Lung (tissue), 12 donors: Measurements from ENCODE around the gene DHRS1. TPM values are rescaled to one million over a fixed set of nuclear protein-coding genes. Genes with fewer than 3 reads are reported as not detected.

Source experiments
- ATAC-seq: fragments of 200-7000 bp; cut with Tn5 transposase; one replicate; pipeline ENCODE4 v1.9.1; 2020; ENCODE audit warnings: moderate number of reproducible peaks; ENCODE audit not compliant: insufficient read depth, low FRiP score
- DNase-seq, 3 donors: peaks; one replicate each; pipeline ENCODE4 v3.0.0-alpha.2; 2013 to 2017
- H3K27ac ChIP-seq, 2 donors: one replicate each; pipeline ENCODE4 v1.5.1; 2013; ENCODE audit warnings: mild to moderate bottlenecking in 2 of 2, moderate library complexity in 2 of 2, control low read depth in 1 of 2, inconsistent platforms in 1 of 2, low read depth in 1 of 2, low read length in 1 of 2
- H3K27me3 ChIP-seq, 3 donors: one replicate each; pipeline ENCODE4 v1.5.1; 2013; ENCODE audit warnings: low read length in 2 of 3; ENCODE audit not compliant: control insufficient read depth in 3 of 3, insufficient read depth in 3 of 3
- H3K36me3 ChIP-seq, 4 donors: one replicate each; pipeline ENCODE4 v1.5.1; 2013; ENCODE audit warnings: low read length in 4 of 4, mild to moderate bottlenecking in 1 of 4, moderate library complexity in 1 of 4; ENCODE audit not compliant: control insufficient read depth in 4 of 4, insufficient read depth in 4 of 4
- H3K4me1 ChIP-seq, 5 donors: one replicate each; pipeline ENCODE4 v1.5.1; 2013; ENCODE audit warnings: low read length in 5 of 5, mild to moderate bottlenecking in 2 of 5, moderate library complexity in 1 of 5; ENCODE audit not compliant: control insufficient read depth in 5 of 5, insufficient read depth in 5 of 5
- H3K4me3 ChIP-seq: one replicate; pipeline ENCODE4 v1.5.1; 2013; ENCODE audit warnings: mild to moderate bottlenecking, control low read depth, moderate library complexity
- H3K9ac ChIP-seq, 2 donors: one replicate each; pipeline ENCODE4 v1.5.1; 2013; ENCODE audit warnings: low read length in 2 of 2, control low read depth in 1 of 2; ENCODE audit not compliant: insufficient read depth in 1 of 2
- H3K9me3 ChIP-seq, 4 donors: one replicate each; pipeline ENCODE4 v1.5.1; 2013; ENCODE audit warnings: low read length in 3 of 4, mild to moderate bottlenecking in 1 of 4, moderate library complexity in 1 of 4; ENCODE audit not compliant: control insufficient read depth in 4 of 4, insufficient read depth in 3 of 4
- CTCF ChIP-seq: IDR thresholded peaks from 2 replicates; pipeline ENCODE4 v1.5.1; 2012; ENCODE audit warnings: mild to moderate bottlenecking; ENCODE audit errors: control extremely low read depth, extremely low read depth
- WGBS, 2 donors: extraction: QIAGEN DNeasy Blood & Tissue Kit; methylation state at CpG; one replicate each; pipeline ENCODE4 v1.1.7; 2013; 5-methylcytosine and 5-hydroxymethylcytosine counted together
- polyA plus RNA-seq, 2 donors: library from polyadenylated mRNA; stranded (reverse); fragments of 200-250 nt; gene quantifications; one replicate each; pipeline ENCODE4 v1.2.1, GENCODE V29; 2013
- total RNA-seq, 2 donors: library from RNA; depleted of rRNA in 1 of 2; stranded (reverse); fragments of >200 nt in 1 of 2; gene quantifications; one replicate each; pipeline ENCODE4 v1.2.1, GENCODE V29; 2014 to 2021
- donor health status: control.
- donor health status: control.
- donor health status: Bipolar disorder and iron deficiency.
- donor health status: healthy.
- donor health status: DM: yes; HTN: yes; CAD: no.

DHRS1 gene
- total and polyA plus RNA-seq, 4 donors: 20.6 to 27.8 (median 22.4) TPM

GRCh38 chr14:24241829-24242443, 57.6 kb downstream of the DHRS1 start:
- Histone ChIP-seq H3K4me3 (peak overlapping the region; percentile 78), H3K27ac (peak overlapping the region; percentile 92 to 96), H3K9me3 (no peaks in the 10 kb centered on the region), H3K4me1 (peaks cover 9 to 19% (median 11%) of the 10 kb centered on the region in 5 donors), H3K27me3 (no peaks in the 10 kb centered on the region), H3K9ac (peak overlapping the region; percentile 69 to 97), H3K36me3 (peaks cover 5 to 41% (median 27%) of the 10 kb centered on the region in 4 donors)
- TF ChIP-seq CTCF: peak; percentile 29
- WGBS, 2 donors: 2 to 4% methylated on average over 39 of the region's 39 CpGs
- DNase-seq: peak; percentile 94 to 96 (median 95)
- ATAC-seq: peak; percentile 93

Other genes with a start within 250 kb of the DHRS1 start
Only the 30 nearest of the 34 such genes appear.
- gene DCAF11, start 185.0 kb downstream of the DHRS1 start, total RNA-seq: 100 to 1,000 TPM in 1 of 2 donors, 10 to 100 TPM in 1; 68.9 to 153 TPM
- 10 to 100 TPM; 26.4 to 59.4 TPM for gene DCAF11, start 185.0 kb downstream of the DHRS1 start, polyA plus RNA-seq
- 1 to 10 TPM; 3.6 to 5.4 TPM for gene NRL, start 184.8 kb downstream of the DHRS1 start, total RNA-seq
- 1 to 10 TPM; 2.7 TPM for gene NRL, start 184.8 kb downstream of the DHRS1 start, polyA plus RNA-seq
- gene FITM1, start 169.1 kb downstream of the DHRS1 start, total RNA-seq: under 1 TPM; 0.48 to 0.83 TPM
- 1 to 10 TPM in 1 of 2 donors, under 1 TPM in 1; 0.93 to 1.4 TPM for gene FITM1, start 169.1 kb downstream of the DHRS1 start, polyA plus RNA-seq
- gene PSME1, start 163.6 kb downstream of the DHRS1 start, total RNA-seq: 100 to 1,000 TPM; 125 to 192 TPM
- 100 to 1,000 TPM; 286 to 311 TPM for gene PSME1, start 163.6 kb downstream of the DHRS1 start, polyA plus RNA-seq
- 10 to 100 TPM in 1 of 2 donors, 1 to 10 TPM in 1; 4.6 to 24.3 TPM for gene EMC9, start 158.2 kb downstream of the DHRS1 start, total RNA-seq
- gene EMC9, start 158.2 kb downstream of the DHRS1 start, polyA plus RNA-seq: 10 to 100 TPM; 15.7 to 29.4 TPM
- gene PSME2, start 153.2 kb downstream of the DHRS1 start, total RNA-seq: 100 to 1,000 TPM in 1 of 2 donors, 10 to 100 TPM in 1; 89.1 to 178 TPM
- 100 to 1,000 TPM; 283 to 328 TPM for gene PSME2, start 153.2 kb downstream of the DHRS1 start, polyA plus RNA-seq
- gene RNF31, start 152.3 kb downstream of the DHRS1 start, total RNA-seq: 10 to 100 TPM; 31.7 to 82.4 TPM
- 10 to 100 TPM; 44.1 to 78.6 TPM for gene RNF31, start 152.3 kb downstream of the DHRS1 start, polyA plus RNA-seq
- 100 to 1,000 TPM in 1 of 2 donors, 10 to 100 TPM in 1; 75.3 to 111 TPM for gene IRF9, start 138.5 kb downstream of the DHRS1 start, total RNA-seq
- 100 to 1,000 TPM in 1 of 2 donors, 10 to 100 TPM in 1; 79.9 to 124 TPM for gene IRF9, start 138.5 kb downstream of the DHRS1 start, polyA plus RNA-seq
- 10 to 100 TPM; 13.3 to 48.1 TPM for gene REC8, start 127.7 kb downstream of the DHRS1 start, total RNA-seq
- gene REC8, start 127.7 kb downstream of the DHRS1 start, polyA plus RNA-seq: 10 to 100 TPM; 23.8 to 35.1 TPM
- gene IPO4, start 111.0 kb downstream of the DHRS1 start, total RNA-seq: 10 to 100 TPM; 22.0 to 78.9 TPM
- 10 to 100 TPM; 13.0 to 34.8 TPM for gene IPO4, start 111.0 kb downstream of the DHRS1 start, polyA plus RNA-seq
- 10 to 100 TPM; 42.3 to 71.9 TPM for gene TM9SF1, start 104.3 kb downstream of the DHRS1 start, total RNA-seq
- 10 to 100 TPM; 32.7 to 61.7 TPM for gene TM9SF1, start 104.3 kb downstream of the DHRS1 start, polyA plus RNA-seq
- gene TSSK4, start 94.1 kb downstream of the DHRS1 start, total RNA-seq: 1 to 10 TPM in 1 of 2 donors, not detected in 1; 1.2 TPM
- under 1 TPM; 0.02 to 0.10 TPM for gene TSSK4, start 94.1 kb downstream of the DHRS1 start, polyA plus RNA-seq
- gene CHMP4A, start 86.3 kb downstream of the DHRS1 start, total RNA-seq: 10 to 100 TPM; 37.2 to 50.8 TPM
- 100 to 1,000 TPM in 1 of 2 donors, 10 to 100 TPM in 1; 70.4 to 103 TPM for gene CHMP4A, start 86.3 kb downstream of the DHRS1 start, polyA plus RNA-seq
- 10 to 100 TPM; 20.8 to 24.8 TPM for gene MDP1, start 83.7 kb downstream of the DHRS1 start, total RNA-seq
- 10 to 100 TPM; 17.2 to 31.4 TPM for gene MDP1, start 83.7 kb downstream of the DHRS1 start, polyA plus RNA-seq
- gene NEDD8, start 67.4 kb downstream of the DHRS1 start, total RNA-seq: 100 to 1,000 TPM in 1 of 2 donors, 10 to 100 TPM in 1; 69.5 to 147 TPM
- 100 to 1,000 TPM; 242 to 246 TPM for gene NEDD8, start 67.4 kb downstream of the DHRS1 start, polyA plus RNA-seq
- gene GMPR2, start 66.9 kb downstream of the DHRS1 start, total RNA-seq: 10 to 100 TPM; 63.1 TPM
- 10 to 100 TPM; 42.9 to 71.1 TPM for gene GMPR2, start 66.9 kb downstream of the DHRS1 start, polyA plus RNA-seq
- gene TINF2, start 57.2 kb downstream of the DHRS1 start, total RNA-seq: 10 to 100 TPM; 48.2 to 89.1 TPM
- gene TINF2, start 57.2 kb downstream of the DHRS1 start, polyA plus RNA-seq: 10 to 100 TPM; 45.2 to 82.6 TPM
- 1 to 10 TPM; 1.9 to 8.8 TPM for gene TGM1, start 36.6 kb downstream of the DHRS1 start, total RNA-seq
- 10 to 100 TPM in 1 of 2 donors, 1 to 10 TPM in 1; 9.8 to 11.3 TPM for gene TGM1, start 36.6 kb downstream of the DHRS1 start, polyA plus RNA-seq
- 10 to 100 TPM; 19.7 to 55.8 TPM for gene RABGGTA, start 28.2 kb downstream of the DHRS1 start, total RNA-seq
- 10 to 100 TPM; 40.3 to 45.4 TPM for gene RABGGTA, start 28.2 kb downstream of the DHRS1 start, polyA plus RNA-seq
- gene NOP9, start 70 bp upstream of the DHRS1 start, total RNA-seq: 10 to 100 TPM; 14.1 to 25.9 TPM
- 10 to 100 TPM; 12.1 to 13.5 TPM for gene NOP9, start 70 bp upstream of the DHRS1 start, polyA plus RNA-seq
- 10 to 100 TPM in 1 of 2 donors, 1 to 10 TPM in 1; 9.6 to 18.8 TPM for gene CIDEB, start 8.2 kb upstream of the DHRS1 start, total RNA-seq
- 10 to 100 TPM in 1 of 2 donors, 1 to 10 TPM in 1; 8.3 to 19.7 TPM for gene CIDEB, start 8.2 kb upstream of the DHRS1 start, polyA plus RNA-seq
- 10 to 100 TPM in 1 of 2 donors, 1 to 10 TPM in 1; 5.8 to 14.0 TPM for gene LTB4R2, start 10.4 kb upstream of the DHRS1 start, total RNA-seq
- gene LTB4R2, start 10.4 kb upstream of the DHRS1 start, polyA plus RNA-seq: 1 to 10 TPM; 1.8 to 5.5 TPM
- gene LTB4R, start 11.7 kb upstream of the DHRS1 start, total RNA-seq: 10 to 100 TPM in 1 of 2 donors, 1 to 10 TPM in 1; 4.4 to 14.8 TPM
- 10 to 100 TPM in 1 of 2 donors, 1 to 10 TPM in 1; 7.3 to 47.0 TPM for gene LTB4R, start 11.7 kb upstream of the DHRS1 start, polyA plus RNA-seq
- 10 to 100 TPM; 35.7 to 36.3 TPM for gene ADCY4, start 35.3 kb upstream of the DHRS1 start, total RNA-seq
- gene ADCY4, start 35.3 kb upstream of the DHRS1 start, polyA plus RNA-seq: 10 to 100 TPM; 22.6 to 42.8 TPM
- 10 to 100 TPM in 1 of 2 donors, 1 to 10 TPM in 1; 6.4 to 26.0 TPM for gene RIPK3, start 40.2 kb upstream of the DHRS1 start, total RNA-seq
- 10 to 100 TPM; 13.0 to 23.4 TPM for gene RIPK3, start 40.2 kb upstream of the DHRS1 start, polyA plus RNA-seq
- gene NFATC4, start 68.4 kb upstream of the DHRS1 start, total RNA-seq: 10 to 100 TPM; 38.2 to 38.6 TPM
- 10 to 100 TPM; 13.9 to 71.4 TPM for gene NFATC4, start 68.4 kb upstream of the DHRS1 start, polyA plus RNA-seq
- gene NYNRIN, start 99.2 kb upstream of the DHRS1 start, total RNA-seq: 10 to 100 TPM; 16.1 to 49.8 TPM
- 1 to 10 TPM; 2.9 to 4.2 TPM for gene NYNRIN, start 99.2 kb upstream of the DHRS1 start, polyA plus RNA-seq
- gene CBLN3, start 129.9 kb upstream of the DHRS1 start, total RNA-seq: 1 to 10 TPM; 1.7 to 4.9 TPM
- gene CBLN3, start 129.9 kb upstream of the DHRS1 start, polyA plus RNA-seq: 1 to 10 TPM; 1.9 to 2.1 TPM
- 10 to 100 TPM; 48.1 to 60.2 TPM for gene KHNYN, start 130.2 kb upstream of the DHRS1 start, total RNA-seq
- 10 to 100 TPM; 27.0 to 34.1 TPM for gene KHNYN, start 130.2 kb upstream of the DHRS1 start, polyA plus RNA-seq
- 10 to 100 TPM; 19.5 to 57.1 TPM for gene SDR39U1, start 143.0 kb upstream of the DHRS1 start, total RNA-seq
- gene SDR39U1, start 143.0 kb upstream of the DHRS1 start, polyA plus RNA-seq: 10 to 100 TPM; 48.5 to 63.9 TPM